T-helper 2 cell treated with Interferon-gamma antibody and Interleukin-4, amounts not matched to agents 5 μg/mL and 100 μg/mL, for 36 hours (primary cell): ENCODE results near the gene ELOVL5.

Source experiments
- DNase-seq: peaks from one replicate; pipeline ENCODE4 v3.0.0; 2021; ENCODE audit warnings: low spot score
- H3K27ac Mint-ChIP-seq: one replicate; pipeline ENCODE4 v1.8.0; 2021; ENCODE audit warnings: mild to moderate bottlenecking, mixed read lengths
- H3K27me3 Mint-ChIP-seq: one replicate; pipeline ENCODE4 v1.8.0; 2021; ENCODE audit warnings: low read depth, mixed read lengths
- H3K36me3 Mint-ChIP-seq: one replicate; pipeline ENCODE4 v1.8.0; 2021; ENCODE audit warnings: low read depth, mixed read lengths
- H3K4me1 Mint-ChIP-seq: one replicate; pipeline ENCODE4 v1.8.0; 2021; ENCODE audit warnings: low read depth, mixed read lengths
- H3K4me3 Mint-ChIP-seq: one replicate; pipeline ENCODE4 v1.8.0; 2022; ENCODE audit warnings: mild to moderate bottlenecking, moderate library complexity, mixed read lengths
- H3K9me3 Mint-ChIP-seq: one replicate; pipeline ENCODE4 v1.8.0; 2021; ENCODE audit warnings: mixed read lengths

The ELOVL5 gene

GRCh38 chr6:53300656-53301551 is 47.8 kb downstream of the ELOVL5 start:
- Mint-ChIP-seq H3K9me3 (no peaks in the 10 kb centered on the region), H3K27ac (no peak overlapping the region), H3K4me3 (peak overlapping the region; percentile 26), H3K36me3 (peaks cover 13% of the 10 kb centered on the region), H3K27me3 (no peaks in the 10 kb centered on the region), H3K4me1 (peaks cover 50% of the 10 kb centered on the region)
- DNase-seq: no peak

GRCh38 chr6:53299331-53300005 is 49.3 kb downstream of the ELOVL5 start:
- H3K4me1 Mint-ChIP-seq: peaks cover 52% of the 10 kb centered on the region
- no peaks in the 10 kb centered on the region for H3K27me3 Mint-ChIP-seq

GRCh38 chr6:53297004-53297403 is 51.7 kb downstream of the ELOVL5 start:
- no peak for DNase-seq
- Mint-ChIP-seq H3K4me1 (peaks cover 40% of the 10 kb centered on the region), H3K27me3 (no peaks in the 10 kb centered on the region), H3K4me3 (no peak overlapping the region), H3K36me3 (peaks cover 18% of the 10 kb centered on the region), H3K27ac (no peak overlapping the region), H3K9me3 (no peaks in the 10 kb centered on the region)

More at GRCh38 chr6:53299331-53300005, 49.3 kb downstream of the ELOVL5 start:
- no peak for DNase-seq
- Mint-ChIP-seq H3K27ac (no peak overlapping the region), H3K36me3 (peaks cover 11% of the 10 kb centered on the region), H3K4me3 (no peak overlapping the region), H3K9me3 (no peaks in the 10 kb centered on the region)

GRCh38 chr6:53295176-53295575 is 53.6 kb downstream of the ELOVL5 start:
- Mint-ChIP-seq H3K36me3 (peaks cover 29% of the 10 kb centered on the region), H3K4me1 (peaks cover 40% of the 10 kb centered on the region), H3K4me3 (no peak overlapping the region), H3K27ac (no peak overlapping the region), H3K9me3 (no peaks in the 10 kb centered on the region), H3K27me3 (no peaks in the 10 kb centered on the region)
- no peak for DNase-seq

GRCh38 chr6:53294611-53295010 is 54.1 kb downstream of the ELOVL5 start:
- H3K27ac Mint-ChIP-seq: no peak overlapping the region
- H3K4me3 Mint-ChIP-seq: no peak overlapping the region
- peaks cover 37% of the 10 kb centered on the region for H3K4me1 Mint-ChIP-seq
- no peaks in the 10 kb centered on the region for H3K27me3 Mint-ChIP-seq
- no peak for DNase-seq
- H3K9me3 Mint-ChIP-seq: no peaks in the 10 kb centered on the region
- peaks cover 30% of the 10 kb centered on the region for H3K36me3 Mint-ChIP-seq

GRCh38 chr6:53294095-53294494 is 54.7 kb downstream of the ELOVL5 start:
- no peak overlapping the region for H3K4me3 Mint-ChIP-seq
- H3K9me3 Mint-ChIP-seq: no peaks in the 10 kb centered on the region
- DNase-seq: no peak
- H3K4me1 Mint-ChIP-seq: peaks cover 33% of the 10 kb centered on the region
- H3K36me3 Mint-ChIP-seq: peaks cover 30% of the 10 kb centered on the region
- no peaks in the 10 kb centered on the region for H3K27me3 Mint-ChIP-seq
- peak overlapping the region; percentile 50 for H3K27ac Mint-ChIP-seq

GRCh38 chr6:53293691-53294090 is 55.1 kb downstream of the ELOVL5 start:
- Mint-ChIP-seq H3K27ac (peak overlapping the region; percentile 55), H3K4me3 (no peak overlapping the region), H3K4me1 (peaks cover 30% of the 10 kb centered on the region), H3K27me3 (no peaks in the 10 kb centered on the region), H3K36me3 (peaks cover 31% of the 10 kb centered on the region), H3K9me3 (no peaks in the 10 kb centered on the region)
- no peak for DNase-seq

- peaks cover 37% of the 10 kb centered on the region for H3K4me1 Mint-ChIP-seq
- peaks cover 47% of the 10 kb centered on the region for H3K36me3 Mint-ChIP-seq
- no peak overlapping the region for H3K4me3 Mint-ChIP-seq
- H3K9me3 Mint-ChIP-seq: no peaks in the 10 kb centered on the region
- H3K27ac Mint-ChIP-seq: peak overlapping the region; percentile 6
- no peaks in the 10 kb centered on the region for H3K27me3 Mint-ChIP-seq
- DNase-seq: no peak
These were observed 57.9 kb downstream of the ELOVL5 start for GRCh38 chr6:53290537-53291510.

- H3K4me1 Mint-ChIP-seq: peaks cover 44% of the 10 kb centered on the region
- no peaks in the 10 kb centered on the region for H3K9me3 Mint-ChIP-seq
- no peak for DNase-seq
- no peak overlapping the region for H3K4me3 Mint-ChIP-seq
- peak overlapping the region; percentile 33 for H3K27ac Mint-ChIP-seq
- H3K27me3 Mint-ChIP-seq: no peaks in the 10 kb centered on the region
- H3K36me3 Mint-ChIP-seq: peaks cover 50% of the 10 kb centered on the region
These were observed 61.2 kb downstream of the ELOVL5 start for GRCh38 chr6:53287336-53288225.

GRCh38 chr6:53284901-53285300 is 63.8 kb downstream of the ELOVL5 start:
- no peak for DNase-seq
- H3K36me3 Mint-ChIP-seq: peaks cover 45% of the 10 kb centered on the region
- H3K27ac Mint-ChIP-seq: peak overlapping the region; percentile 70
- H3K27me3 Mint-ChIP-seq: no peaks in the 10 kb centered on the region
- no peaks in the 10 kb centered on the region for H3K9me3 Mint-ChIP-seq
- peaks cover 34% of the 10 kb centered on the region for H3K4me1 Mint-ChIP-seq
- no peak overlapping the region for H3K4me3 Mint-ChIP-seq

- Mint-ChIP-seq H3K9me3 (no peaks in the 10 kb centered on the region), H3K4me1 (peaks cover 30% of the 10 kb centered on the region), H3K36me3 (peaks cover 47% of the 10 kb centered on the region)
These were observed 66.0 kb downstream of the ELOVL5 start for GRCh38 chr6:53282741-53283140.

GRCh38 chr6:53282234-53282633 is 66.5 kb downstream of the ELOVL5 start:
- H3K4me1 Mint-ChIP-seq: peaks cover 26% of the 10 kb centered on the region
- no peak overlapping the region for H3K4me3 Mint-ChIP-seq
- no peaks in the 10 kb centered on the region for H3K9me3 Mint-ChIP-seq
- H3K27ac Mint-ChIP-seq: no peak overlapping the region
- DNase-seq: no peak
- H3K36me3 Mint-ChIP-seq: peaks cover 43% of the 10 kb centered on the region
- no peaks in the 10 kb centered on the region for H3K27me3 Mint-ChIP-seq

More at GRCh38 chr6:53282741-53283140, 66.0 kb downstream of the ELOVL5 start:
- Mint-ChIP-seq H3K27me3 (no peaks in the 10 kb centered on the region), H3K27ac (no peak overlapping the region), H3K4me3 (no peak overlapping the region)
- no peak for DNase-seq
